ENCODE results near the gene SDHD. TPM values are rescaled to one million over a fixed set of nuclear protein-coding genes. Genes with fewer than 3 reads are reported as not detected.
"Not testable (repeated sequence)": the region's sequence is repeated elsewhere in the genome, so short reads cannot be mapped to it uniquely, and the experiment has no call there.

SDHD gene
- total RNA-seq, 1 experiment from 2014 or later = 99.5 TPM

- no peak overlapping the region for H2AFZ ChIP-seq
- DNase-seq = no peak
- peaks cover 3% of the 10 kb centered on the region; the same call in 1 of the 2 replicates for H3K79me2 ChIP-seq (ENCODE audit: low read depth)
- no peak overlapping the region for H3K4me3 ChIP-seq
- no TSS peak for BruUV-seq (replicated peaks)
- peaks cover 46% of the 10 kb centered on the region for H3K36me3 ChIP-seq (ENCODE audit: low read depth)
- H4K20me1 ChIP-seq (ENCODE audit: insufficient read depth) = no peaks in the 10 kb centered on the region
- H3F3A ChIP-seq (ENCODE audit: insufficient read depth, low read depth) = peaks cover 22% of the 10 kb centered on the region
- intact Hi-C loops (cut with micrococcal nuclease; ENCODE audit: unreplicated experiment) = no loop called here
- H3K4me2 ChIP-seq = peak overlapping the region; percentile 24
- TF ChIP-seq, protein P1, sequence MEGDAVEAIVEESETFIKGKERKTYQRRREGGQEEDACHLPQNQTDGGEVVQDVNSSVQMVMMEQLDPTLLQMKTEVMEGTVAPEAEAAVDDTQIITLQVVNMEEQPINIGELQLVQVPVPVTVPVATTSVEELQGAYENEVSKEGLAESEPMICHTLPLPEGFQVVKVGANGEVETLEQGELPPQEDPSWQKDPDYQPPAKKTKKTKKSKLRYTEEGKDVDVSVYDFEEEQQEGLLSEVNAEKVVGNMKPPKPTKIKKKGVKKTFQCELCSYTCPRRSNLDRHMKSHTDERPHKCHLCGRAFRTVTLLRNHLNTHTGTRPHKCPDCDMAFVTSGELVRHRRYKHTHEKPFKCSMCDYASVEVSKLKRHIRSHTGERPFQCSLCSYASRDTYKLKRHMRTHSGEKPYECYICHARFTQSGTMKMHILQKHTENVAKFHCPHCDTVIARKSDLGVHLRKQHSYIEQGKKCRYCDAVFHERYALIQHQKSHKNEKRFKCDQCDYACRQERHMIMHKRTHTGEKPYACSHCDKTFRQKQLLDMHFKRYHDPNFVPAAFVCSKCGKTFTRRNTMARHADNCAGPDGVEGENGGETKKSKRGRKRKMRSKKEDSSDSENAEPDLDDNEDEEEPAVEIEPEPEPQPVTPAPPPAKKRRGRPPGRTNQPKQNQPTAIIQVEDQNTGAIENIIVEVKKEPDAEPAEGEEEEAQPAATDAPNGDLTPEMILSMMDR (conservative IDR thresholded peaks at IDR 0.05) = no peak
- TF ChIP-seq EZH2 (IDR thresholded peaks at IDR 0.05; ENCODE audit: low read depth) = no peak
- ChIA-PET CTCF (no interaction called here), POLR2A (ENCODE audit: unreplicated experiment) (interaction anchor here (0.5 kb wide), 1 partner anchor 39 kb away, joined by 5 read pairs; no protein-coding TSS in a partner anchor)
- H3K27me3 ChIP-seq (ENCODE audit: insufficient read depth, low read depth) = no peaks in the 10 kb centered on the region
- peaks cover 22% of the 10 kb centered on the region for H3K4me1 ChIP-seq (replicated peaks; ENCODE audit: insufficient read depth)
- no peaks in the 10 kb centered on the region for H3K9me2 ChIP-seq (ENCODE audit: insufficient read depth)
- H3K27ac ChIP-seq = peak overlapping the region; percentile 82
- H3K9me3 ChIP-seq (ENCODE audit: insufficient read depth, low read depth) = no peaks in the 10 kb centered on the region
Measured at GRCh38 chr11:112042961-112043304, 43.7 kb upstream of the SDHD start.

GRCh38 chr11:112044961-112045360, 41.7 kb upstream of the SDHD start:
- ChIA-PET POLR2A (ENCODE audit: unreplicated experiment) (no interaction called here), CTCF (no interaction called here)
- Histone ChIP-seq H3K4me3 (no peak overlapping the region), H3K79me2 (ENCODE audit: low read depth) (peaks cover 6% of the 10 kb centered on the region; the same call in 1 of the 2 replicates), H3K9me2 (ENCODE audit: insufficient read depth) (no peaks in the 10 kb centered on the region), H3K27ac (no peak overlapping the region), H4K20me1 (ENCODE audit: insufficient read depth) (no peaks in the 10 kb centered on the region), H3K27me3 (ENCODE audit: insufficient read depth, low read depth) (no peaks in the 10 kb centered on the region), H3K36me3 (ENCODE audit: low read depth) (peaks cover 48% of the 10 kb centered on the region), H2AFZ (no peak overlapping the region), H3K9me3 (ENCODE audit: insufficient read depth, low read depth) (no peaks in the 10 kb centered on the region), H3K4me1 (replicated peaks; ENCODE audit: insufficient read depth) (peaks cover 34% of the 10 kb centered on the region), H3F3A (ENCODE audit: insufficient read depth, low read depth) (peaks cover 33% of the 10 kb centered on the region), H3K4me2 (no peak overlapping the region)
- intact Hi-C loops (cut with micrococcal nuclease; ENCODE audit: unreplicated experiment) = no loop called here
- BruUV-seq (replicated peaks) = no TSS peak
- DNase-seq = no peak
- TF ChIP-seq, protein P1 (conservative IDR thresholded peaks at IDR 0.05) = no peak
- TF ChIP-seq EZH2 (IDR thresholded peaks at IDR 0.05; ENCODE audit: low read depth) = no peak

- H3K9me3 ChIP-seq (ENCODE audit: insufficient read depth, low read depth); POLR2A ChIA-PET (ENCODE audit: unreplicated experiment); H3K4me3 ChIP-seq; H3K79me2 ChIP-seq (ENCODE audit: low read depth); DNase-seq; H3K27me3 ChIP-seq (ENCODE audit: insufficient read depth, low read depth); H3K4me2 ChIP-seq; H3K27ac ChIP-seq; CTCF ChIA-PET; intact Hi-C loops (cut with micrococcal nuclease; ENCODE audit: unreplicated experiment); H2AFZ ChIP-seq; H3K9me2 ChIP-seq (ENCODE audit: insufficient read depth); H4K20me1 ChIP-seq (ENCODE audit: insufficient read depth); BruUV-seq (replicated peaks): not testable (repeated sequence)
- H3K4me1 ChIP-seq (replicated peaks; ENCODE audit: insufficient read depth) = peaks cover 28% of the 10 kb centered on the region
- peaks cover 50% of the 10 kb centered on the region for H3K36me3 ChIP-seq (ENCODE audit: low read depth)
- H3F3A ChIP-seq (ENCODE audit: insufficient read depth, low read depth) = peaks cover 21% of the 10 kb centered on the region
Measured at GRCh38 chr11:112046647-112047046, 40.0 kb upstream of the SDHD start.

DNA sequence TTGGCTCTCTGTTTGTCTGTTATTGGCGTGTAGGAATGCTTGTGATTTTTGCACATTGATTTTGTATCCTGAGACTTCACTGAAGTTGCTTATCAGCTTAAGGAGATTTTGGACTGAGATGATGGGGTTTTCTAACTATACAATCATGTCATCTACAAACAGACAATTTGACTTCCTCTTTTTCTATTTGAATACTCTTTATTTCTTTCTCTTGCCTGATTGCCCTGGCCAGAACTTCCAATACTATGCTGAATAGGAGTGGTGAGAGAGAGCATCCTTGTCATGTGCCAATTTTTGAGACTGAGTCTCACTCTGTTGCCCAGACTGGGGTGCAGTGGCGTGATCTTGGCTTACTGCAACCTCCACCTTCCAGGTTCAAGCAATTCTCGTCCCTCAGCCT, 38.4 kb upstream of the SDHD start:
- peak overlapping the region; percentile 38 for H3K27ac ChIP-seq
- H4K20me1 ChIP-seq (ENCODE audit: insufficient read depth); H3K9me3 ChIP-seq (ENCODE audit: insufficient read depth, low read depth); CTCF ChIA-PET; H2AFZ ChIP-seq; BruUV-seq (replicated peaks); H3K4me2 ChIP-seq; H3K9me2 ChIP-seq (ENCODE audit: insufficient read depth); H3K79me2 ChIP-seq (ENCODE audit: low read depth); DNase-seq; intact Hi-C loops (cut with micrococcal nuclease; ENCODE audit: unreplicated experiment); H3K4me3 ChIP-seq; H3K27me3 ChIP-seq (ENCODE audit: insufficient read depth, low read depth): not testable (repeated sequence)
- peaks cover 50% of the 10 kb centered on the region for H3K36me3 ChIP-seq (ENCODE audit: low read depth)
- H3F3A ChIP-seq (ENCODE audit: insufficient read depth, low read depth) = peaks cover 11% of the 10 kb centered on the region; the same call in 1 of the 2 replicates
- peaks cover 12% of the 10 kb centered on the region for H3K4me1 ChIP-seq (replicated peaks; ENCODE audit: insufficient read depth)
- POLR2A ChIA-PET (ENCODE audit: unreplicated experiment) = interaction anchor here (0.6 kb wide), 2 partner anchors 101 to 279 kb away, joined by 15 to 16 read pairs; no protein-coding TSS in a partner anchor

Data from PC-9 (cell line).